GM19455 (cell line): ENCODE measurements around the gene BGN.

Experiments used
- ATAC-seq: cut with Tn5 transposase; IDR thresholded peaks from one replicate; pipeline ENCODE4 v1.9.1; 2021; ENCODE audit not compliant: unreplicated experiment

The BGN gene

DNA sequence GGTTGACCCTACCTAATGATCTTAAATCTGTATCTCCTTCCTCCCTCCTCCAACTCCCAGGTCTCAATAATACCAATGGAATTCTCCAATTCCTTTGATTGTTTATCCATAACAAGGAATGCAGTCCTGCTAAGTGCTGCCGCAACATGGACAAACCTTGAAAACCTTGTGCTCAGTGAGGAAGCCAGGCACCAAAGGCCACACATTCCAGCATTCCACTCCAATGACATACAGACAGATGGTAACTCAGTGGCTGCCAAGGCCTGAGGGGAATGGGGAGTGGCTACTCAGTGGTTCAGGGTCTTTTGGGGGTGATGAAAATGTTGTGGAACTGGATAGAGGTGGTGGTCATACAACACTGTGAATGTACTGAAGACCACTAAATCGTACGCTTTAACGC is 34.8 kb upstream of the BGN start:
- ATAC-seq = no peak

DNA sequence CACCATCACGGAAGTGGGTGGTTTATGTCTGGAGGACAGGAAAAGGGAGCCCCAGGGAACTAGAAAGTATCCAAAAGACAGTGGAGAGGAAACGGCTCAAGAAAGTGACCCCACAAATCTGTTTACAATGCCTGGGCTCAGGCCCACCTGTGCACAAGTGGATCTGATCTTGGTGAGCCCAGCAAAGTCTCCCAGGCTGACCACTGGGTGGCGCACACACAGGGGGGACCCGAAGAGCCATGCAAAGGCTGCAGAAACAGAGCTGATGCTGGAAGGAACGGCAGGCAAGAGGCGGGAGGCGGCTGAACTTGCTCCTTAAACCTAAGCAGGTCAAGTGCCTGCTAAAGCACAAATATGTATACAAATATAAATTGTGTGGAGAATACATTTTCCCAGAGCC is 34.0 kb upstream of the BGN start:
- no peak for ATAC-seq

DNA sequence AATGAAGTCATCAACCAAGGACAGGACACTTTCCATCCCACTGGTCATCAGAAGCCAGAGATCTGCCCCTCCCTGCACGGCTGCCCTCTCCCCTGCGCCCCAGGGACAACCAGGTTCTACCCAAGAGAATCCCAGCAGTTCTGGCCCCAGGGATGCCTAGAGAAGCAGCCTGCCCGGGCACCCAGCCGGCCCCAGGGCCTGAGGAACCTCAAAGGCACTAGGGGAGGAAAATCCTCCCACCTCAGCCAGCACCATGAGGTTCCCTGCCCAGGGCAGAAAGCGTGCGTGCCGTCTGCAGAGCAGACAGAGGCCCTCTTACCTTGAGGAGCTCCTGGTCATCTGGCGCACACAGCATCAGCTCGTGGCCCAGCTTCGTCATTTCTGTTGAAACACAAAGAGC is 32.5 kb upstream of the BGN start:
- ATAC-seq = no peak

DNA sequence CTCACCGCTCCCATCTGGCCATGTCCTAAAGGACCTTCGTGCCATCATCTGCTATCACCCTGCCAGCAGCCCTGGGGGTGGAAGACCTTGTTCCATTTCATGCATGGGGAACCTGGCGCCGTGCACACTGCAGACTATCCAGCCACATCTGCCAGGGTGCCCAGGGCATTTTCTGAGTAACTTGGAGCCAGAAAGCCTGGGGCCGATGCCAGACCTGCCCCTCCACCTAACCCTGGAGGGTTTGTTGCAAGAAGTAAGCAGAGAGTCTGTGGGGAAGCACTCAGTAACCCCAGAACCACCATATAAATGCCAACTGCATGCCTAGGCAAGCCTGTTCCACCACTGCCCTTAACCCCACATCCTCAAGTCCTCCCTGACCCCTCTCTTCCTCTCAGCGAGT is 31.7 kb upstream of the BGN start:
- ATAC-seq = no peak

DNA sequence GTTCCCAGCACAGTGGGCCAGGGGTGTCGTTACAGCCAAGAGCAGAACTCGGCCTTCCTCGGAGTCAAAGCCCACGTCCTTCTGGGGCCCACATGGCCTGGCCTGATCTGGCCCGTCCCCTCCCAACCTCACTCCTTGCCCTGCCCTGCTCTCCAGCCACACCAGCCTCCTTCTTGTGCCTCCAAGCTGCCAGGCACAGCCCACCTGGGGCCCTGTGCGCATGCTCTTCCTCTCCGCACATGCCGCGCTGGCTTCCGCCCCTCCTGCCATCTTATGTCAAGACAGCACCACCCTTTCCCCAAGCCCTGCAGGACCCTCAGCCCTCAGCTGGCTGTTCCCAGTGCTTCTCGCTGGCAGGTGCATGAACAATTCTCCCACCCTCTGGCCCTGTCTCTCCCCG is 31.2 kb upstream of the BGN start:
- no peak for ATAC-seq

DNA sequence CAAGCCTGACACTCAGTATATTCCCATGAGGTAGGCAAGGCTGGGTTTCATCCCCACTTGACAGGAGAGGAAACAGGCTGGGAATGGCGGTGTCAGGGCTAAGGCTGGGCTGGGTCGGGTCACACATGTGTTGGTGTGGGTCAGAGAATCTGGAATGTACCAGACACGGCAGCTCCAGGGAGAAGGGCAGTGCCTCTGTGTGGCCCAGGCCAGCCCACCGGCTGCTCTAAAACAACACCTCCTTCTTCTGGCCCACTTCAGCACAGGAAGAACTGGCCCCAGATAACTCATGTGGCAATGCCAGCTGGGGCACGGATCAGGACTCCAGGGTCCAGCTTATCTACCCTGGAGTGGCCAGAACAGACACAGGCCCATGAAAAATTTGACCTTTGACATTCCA is 30.7 kb upstream of the BGN start:
- ATAC-seq = no peak

DNA sequence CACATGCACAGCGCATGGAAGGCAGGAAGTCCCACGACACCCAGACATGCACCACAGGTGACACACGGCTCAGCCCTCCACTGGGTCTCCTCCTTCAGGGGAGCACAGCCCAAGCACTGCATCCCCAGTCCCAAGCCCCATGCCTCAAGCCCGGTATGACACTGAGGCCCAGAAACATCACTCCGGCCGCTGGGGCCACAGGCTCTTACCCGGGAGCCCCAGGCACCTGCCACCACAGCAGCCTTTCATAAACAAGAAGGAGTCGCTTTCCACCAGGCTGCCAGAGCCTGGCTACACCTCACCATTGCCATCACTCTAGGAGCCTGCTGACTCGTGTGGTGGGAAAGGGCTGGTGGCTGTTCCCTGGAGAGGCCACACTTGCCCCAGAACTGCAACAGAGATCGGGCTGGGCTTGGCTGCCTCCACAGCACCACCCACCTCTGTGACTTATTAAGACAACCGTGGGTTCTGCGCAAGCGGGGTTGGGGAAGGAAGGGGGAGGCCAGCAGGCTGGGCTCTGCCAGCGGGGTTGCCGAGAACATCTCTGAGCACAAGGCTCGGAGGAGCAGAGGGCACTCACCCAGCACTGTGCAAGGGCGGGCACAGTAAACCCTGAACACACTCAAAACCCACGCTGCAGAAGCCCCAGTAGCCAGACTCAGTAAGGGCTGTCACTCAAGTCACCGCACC is 28.9 kb upstream of the BGN start:
- no peak for ATAC-seq

DNA sequence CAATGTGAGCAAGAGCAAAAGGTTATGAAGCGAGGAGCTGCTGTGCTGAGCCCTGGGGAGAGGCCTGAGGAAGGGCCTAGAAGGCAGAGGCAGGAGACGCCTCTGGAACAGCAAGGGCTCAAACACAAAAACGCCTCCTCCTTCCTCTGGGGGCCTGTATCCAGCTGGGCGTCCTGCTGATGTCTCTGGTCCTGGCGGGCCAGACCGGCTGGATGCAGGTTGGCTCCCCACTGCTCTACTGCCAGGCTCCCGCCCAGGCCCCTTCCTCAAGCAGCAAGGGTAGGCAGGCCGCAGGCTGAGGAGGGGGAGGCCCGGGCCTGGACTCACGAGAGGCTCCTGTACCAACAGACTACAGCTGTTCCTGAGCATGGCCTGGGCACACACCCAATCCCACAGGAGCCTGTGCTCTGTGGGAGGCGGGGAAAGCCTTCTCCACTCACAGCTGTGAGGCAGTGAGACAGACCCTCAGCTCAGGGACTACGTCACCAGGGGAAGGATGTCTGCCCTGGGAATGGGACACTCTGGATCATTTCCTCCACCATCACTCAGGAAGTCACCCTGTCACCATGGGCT is 26.7 kb upstream of the BGN start:
- no peak for ATAC-seq

DNA sequence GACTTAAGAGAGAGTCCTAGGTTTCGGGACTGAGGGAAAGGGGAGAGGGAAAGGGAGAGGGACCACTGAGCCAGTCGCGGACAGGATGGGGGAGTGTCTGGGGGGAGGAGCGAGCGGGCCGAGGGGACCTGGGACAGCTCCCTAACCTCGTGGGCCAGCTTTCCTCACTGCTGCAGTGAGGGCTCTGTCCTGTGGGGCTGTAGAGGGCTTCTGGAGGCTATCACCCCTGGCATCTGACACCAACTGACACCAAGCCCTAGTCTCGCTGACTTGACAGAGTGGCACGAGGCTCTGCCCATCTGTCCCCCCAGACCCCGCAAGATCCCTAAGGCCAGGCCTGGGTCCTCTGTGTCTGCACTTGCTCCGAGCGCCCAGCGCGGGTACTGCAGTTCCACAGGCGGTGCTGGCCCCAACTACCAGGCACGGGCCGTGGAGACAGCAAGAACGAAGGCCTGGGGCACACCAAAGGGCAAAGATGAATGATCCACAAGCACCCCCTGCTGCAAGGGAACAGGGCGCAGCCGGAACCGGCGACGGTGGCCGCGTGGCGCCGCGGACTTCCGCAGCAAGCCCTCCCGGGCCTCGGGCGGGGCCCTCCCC is 24.9 kb upstream of the BGN start:
- peak; percentile 46 for ATAC-seq

DNA sequence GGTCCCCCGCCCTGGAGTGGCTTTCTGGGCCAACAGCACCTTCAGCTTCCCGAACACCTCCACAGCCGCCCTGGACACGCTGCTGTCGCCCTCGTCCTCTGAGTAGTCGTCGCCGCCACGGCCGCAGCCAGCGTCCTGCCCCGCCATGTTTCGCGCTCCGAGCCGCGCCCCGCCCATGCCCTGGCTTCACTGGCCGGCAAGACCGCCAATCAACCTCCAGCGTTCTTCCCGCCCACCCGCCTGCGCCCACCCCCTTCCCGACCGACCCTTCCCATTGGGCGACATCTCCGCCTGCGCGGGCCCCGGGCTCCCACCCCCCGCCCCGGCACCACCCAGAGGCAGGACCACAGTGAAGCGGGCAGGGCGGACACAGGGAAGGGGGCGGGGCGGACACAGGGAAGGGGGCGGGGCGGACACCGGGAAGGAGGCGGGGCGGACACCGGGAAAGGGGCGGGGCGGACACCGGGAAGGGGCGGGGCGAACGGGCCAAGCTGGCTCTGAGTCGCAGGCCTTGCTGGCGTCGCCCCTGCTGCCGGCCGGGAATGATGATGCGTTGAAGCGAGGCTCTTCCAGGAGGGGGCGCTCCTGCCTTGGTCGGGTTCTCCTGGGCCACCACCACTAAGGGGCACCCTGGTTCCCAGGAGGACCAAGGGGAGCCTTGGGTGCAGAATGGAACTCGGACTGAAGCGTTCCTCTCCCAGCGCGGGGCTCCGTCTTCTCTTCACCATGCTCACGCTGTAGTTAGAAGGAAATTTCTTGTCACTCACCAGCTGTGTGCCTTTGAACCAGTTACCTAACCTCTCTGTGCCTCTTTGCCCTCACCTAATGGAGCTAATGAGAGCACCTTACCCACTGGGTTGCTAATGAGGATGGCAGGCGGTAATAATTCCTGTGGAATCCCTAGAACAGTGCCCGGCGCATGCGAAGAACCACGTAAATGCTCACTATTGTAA is 24.1 kb upstream of the BGN start, which contains the start of gene HAUS7:
Gene HAUS7, minus strand, starts transcription at position 166 of the 953 bp plus-strand sequence. Its CDS starts 19 bp downstream, at position 147.
- peak; percentile 91 for ATAC-seq

DNA sequence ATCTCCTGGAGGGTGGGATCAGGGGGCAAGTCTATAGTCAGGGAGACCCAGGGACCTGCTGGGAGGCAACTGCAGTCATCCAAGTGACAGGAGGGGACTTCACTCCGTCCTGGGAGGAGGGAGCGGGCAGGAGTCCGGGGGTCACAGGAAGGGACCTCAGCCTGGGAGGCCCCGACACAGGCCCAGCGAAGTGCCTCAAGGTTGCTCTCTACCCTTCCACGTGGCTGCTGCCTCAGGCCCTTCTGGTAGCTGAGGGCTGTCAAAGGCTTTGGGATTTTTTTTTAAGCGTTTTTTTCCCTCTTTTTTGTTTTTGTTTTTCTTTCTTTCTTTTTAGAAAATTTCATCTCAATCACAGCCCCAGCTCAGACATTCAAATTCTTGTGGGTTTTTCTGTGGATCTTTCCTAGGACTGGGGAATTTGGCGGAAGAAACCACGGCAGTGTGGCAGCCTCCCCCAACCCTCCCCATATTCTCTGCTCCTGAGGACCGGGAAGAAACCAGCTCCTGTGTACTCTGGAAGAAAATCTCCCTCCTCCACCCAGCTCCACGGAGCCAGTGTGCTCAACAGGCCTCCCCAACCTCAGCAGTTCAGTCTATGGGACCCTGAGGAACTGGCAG is 23.0 kb upstream of the BGN start:
- ATAC-seq = no peak

DNA sequence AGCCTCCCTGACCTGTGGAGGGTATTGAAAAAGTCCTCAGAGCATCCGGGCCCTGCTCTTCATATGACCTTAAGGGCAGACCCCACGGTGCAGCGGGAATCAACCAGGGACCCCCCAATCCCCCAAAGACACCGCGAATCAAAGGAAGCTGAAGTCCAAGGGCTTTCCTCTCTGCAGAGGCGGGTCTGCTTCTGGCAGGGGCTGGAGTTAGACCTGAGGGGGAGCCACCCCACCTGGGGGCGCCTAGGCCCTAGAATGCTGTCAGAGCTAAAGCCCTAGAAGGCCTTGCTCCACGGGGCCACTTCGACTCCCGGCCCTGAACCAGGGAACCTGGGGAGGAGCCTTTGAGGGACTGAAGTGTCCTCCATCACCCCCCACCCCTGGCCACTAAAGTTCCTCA is 21.7 kb upstream of the BGN start:
- no peak for ATAC-seq

DNA sequence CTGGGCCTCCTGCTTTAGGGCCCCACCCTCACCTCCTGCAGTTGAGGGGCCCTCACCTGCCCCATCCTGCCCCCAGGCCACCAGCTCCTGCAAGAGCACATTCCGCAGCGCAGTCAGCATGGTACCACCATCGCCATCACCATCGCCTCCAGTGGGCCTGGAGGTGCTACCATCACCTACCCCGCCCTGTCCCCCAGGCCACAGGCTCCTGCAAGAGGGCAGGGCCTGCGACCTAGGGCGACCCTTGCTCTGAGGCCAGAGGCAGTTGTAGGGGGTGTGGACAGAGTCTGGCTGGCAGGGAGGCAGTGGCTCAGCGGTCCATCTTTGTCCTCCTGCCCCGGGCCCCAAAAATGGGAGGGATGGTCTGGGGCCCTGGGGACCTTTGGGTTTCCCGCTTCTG is 20.5 kb upstream of the BGN start:
- no peak for ATAC-seq

DNA sequence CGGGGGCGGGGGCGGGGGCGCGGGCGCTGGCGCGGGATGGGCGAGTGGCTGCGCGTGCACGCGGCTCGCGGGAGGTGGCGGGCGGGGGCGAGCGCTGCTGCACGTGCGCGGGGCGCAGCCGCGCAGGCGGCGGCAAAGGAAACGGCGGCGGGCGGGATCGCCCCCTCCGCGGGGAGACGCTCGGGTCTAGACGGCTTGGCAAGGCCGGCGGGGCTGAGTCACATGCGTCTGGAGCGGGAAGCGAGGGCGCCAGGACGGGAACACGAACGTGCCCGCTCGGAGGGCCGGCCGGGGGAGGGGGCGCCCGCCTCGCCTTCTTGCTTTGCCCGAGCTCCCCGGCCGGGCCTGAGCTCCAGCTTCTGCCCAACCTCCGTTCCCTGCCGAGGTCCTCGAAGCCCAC is 20.1 kb upstream of the BGN start:
- ATAC-seq = no peak

DNA sequence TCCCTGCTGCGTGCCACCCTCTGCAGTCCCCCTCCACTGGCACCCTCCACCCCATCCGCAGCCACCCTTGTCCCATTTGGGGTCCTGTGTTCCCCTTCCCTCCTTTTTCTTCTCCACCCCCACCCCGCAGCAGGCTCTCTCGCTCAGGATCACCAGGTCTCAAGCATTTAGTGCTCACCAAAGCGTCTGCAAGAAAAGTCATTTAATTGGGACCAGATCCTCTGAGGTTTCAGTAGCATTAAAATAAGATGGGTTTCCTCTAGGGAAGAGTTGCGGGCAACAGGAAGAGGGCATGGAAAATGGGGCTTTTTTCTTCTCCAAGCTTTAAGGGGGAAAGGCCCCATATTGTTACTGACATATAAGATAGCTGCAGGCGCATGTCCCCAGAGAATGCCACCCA is 19.5 kb upstream of the BGN start:
- no peak for ATAC-seq

DNA sequence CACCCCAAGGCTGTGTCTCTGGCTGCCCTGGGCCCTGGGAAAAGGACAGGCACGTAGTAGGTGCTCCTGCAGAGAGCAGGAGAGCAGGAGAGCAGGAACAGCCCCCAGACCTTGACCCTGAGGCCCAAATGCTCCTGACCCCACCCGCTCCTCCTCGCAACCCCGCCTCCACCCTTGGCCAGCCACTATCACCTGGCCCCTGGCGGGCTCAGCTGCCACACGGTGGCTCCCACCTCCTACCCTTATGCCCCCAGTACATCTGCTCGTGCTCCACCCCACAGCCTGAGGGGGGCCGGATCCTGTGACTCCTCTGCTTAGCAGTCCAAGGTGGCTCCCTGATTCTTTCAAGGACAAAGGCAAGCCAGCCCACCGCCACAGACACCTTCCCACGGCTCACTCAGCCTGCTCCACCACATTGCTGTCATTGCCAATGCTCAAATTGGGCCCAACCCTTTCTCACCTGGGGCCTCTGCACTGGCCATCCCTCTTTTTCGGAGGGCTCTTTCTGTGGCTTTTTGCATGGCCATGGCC is 19.0 kb upstream of the BGN start:
- ATAC-seq = no peak

DNA sequence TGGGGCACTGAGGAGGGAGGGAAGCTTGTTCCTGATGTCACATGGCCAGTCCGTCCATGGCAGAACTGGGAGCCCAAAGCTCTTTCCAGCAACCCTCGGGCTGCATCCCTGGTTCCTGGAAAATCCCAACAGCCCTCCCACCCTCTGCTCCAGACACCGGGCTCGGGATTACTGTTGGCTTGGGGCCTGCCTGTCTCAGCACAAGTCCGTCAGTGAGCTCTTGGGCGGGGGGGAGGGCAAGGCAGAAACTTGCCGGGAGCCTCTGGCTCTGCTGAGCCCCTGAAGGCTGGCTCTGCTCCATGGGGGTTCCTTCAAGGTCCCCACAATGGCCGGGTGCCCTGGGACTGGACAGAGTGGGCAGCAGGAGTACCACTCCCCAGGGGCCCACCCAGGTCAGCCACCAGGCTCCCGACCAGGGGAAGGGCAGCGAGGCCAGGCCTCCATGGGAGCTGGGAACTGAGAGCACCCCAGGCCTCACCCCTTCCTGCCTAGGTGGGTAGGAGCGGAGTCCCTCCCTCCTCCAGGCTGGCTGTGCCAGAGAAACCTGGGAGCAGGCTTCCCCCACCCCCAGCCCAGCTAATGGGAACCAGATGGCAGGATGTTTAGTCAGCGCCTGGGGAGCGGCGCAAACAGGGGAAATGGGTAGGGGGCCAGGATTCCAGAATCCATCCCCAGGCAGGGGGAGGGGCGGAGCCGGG is 18.0 kb upstream of the BGN start:
- no peak for ATAC-seq

DNA sequence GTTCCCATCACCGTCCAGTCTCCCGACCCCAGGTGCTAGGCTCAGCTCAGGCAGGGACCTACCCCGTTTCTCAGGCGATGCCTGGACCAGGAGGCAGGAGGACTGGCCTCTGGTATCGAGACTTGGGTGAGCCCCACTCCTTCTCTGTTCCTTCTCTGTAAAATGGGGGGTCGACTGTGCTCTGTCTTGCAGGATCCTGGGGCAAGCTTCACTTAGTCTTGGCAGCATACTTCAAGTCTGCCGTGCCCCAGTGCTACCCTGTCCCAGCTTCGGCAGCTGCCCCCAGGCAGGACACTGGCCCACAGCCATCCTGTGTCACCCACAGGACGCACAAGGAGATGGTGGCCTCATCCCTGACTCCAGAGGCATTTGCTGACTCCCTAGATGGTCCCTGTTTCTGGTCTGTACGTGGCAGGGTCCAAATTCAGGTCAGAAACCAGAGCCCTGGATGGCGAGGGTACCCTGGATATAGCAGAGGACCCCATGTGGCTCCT is 17.4 kb upstream of the BGN start:
- no peak for ATAC-seq

DNA sequence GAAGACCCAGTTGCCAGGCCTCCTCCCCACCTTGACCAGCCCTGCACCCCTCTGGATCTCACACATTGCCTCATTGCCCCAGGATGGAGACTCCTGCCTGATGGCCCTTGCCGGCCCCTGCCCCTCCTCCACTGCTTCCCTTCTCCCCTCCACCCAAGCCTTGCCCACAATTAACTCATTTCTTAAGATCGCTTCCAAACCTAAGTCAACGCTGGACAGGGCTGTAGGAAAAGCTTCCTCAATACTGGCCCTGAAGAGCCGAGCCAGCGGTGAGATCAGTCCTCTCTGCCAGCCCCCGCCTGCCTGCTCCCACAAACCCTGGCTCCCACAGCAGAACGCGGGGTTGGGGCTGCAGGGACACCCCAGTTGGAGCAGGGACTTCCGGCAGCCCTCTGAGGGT is 16.9 kb upstream of the BGN start:
- ATAC-seq = no peak

DNA sequence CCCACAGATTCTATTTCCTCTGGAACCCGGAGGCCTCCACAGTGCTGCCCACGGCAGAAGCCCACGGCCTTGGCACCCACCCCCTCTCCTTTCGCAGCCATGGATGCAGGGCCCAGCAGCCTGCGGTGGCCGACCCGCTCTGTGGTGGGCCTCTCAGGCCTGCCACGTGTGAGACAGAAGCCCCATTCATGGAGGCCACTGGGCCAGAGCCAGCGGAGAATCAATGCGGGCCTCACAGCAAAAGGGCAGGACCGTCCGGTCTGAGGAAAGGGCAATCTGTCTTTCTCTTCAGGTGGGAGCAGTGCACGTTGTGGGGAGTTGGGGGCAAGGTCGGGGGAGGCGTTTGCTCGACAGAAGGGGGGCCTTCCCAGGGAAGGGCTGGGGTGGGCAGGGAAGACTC is 16.0 kb upstream of the BGN start:
- ATAC-seq = no peak
